HCT116 (cell line): ENCODE measurements around the gene LINC00237. TPM values are rescaled to one million over a fixed set of nuclear protein-coding genes. Genes with fewer than 3 reads are reported as not detected.

Source experiments
- ATAC-seq: fragments of 200-7000 bp; cut with Tn5 transposase; 2 replicates; pipeline ENCODE4 v1.9.1; 2020; ENCODE audit warnings: mild to moderate bottlenecking, moderate library complexity
- BruUV-seq: library from RNA; stranded (reverse); fragments of 400-500 nt; replicated peaks from 2 replicates; lab custom pipeline; 2021; lab: Mats Ljungman, UMichigan
- CTCF ChIA-PET: fragments of 300-600 bp; sonication (Branson Sonifier 250); formaldehyde crosslinking; loops from one replicate; lab custom pipeline; 2021; ENCODE audit warnings: antibody characterized with exemption; lab: Charles Lee
- POLR2A ChIA-PET: fragments of 300-600, 350-600 bp; sonication (Branson Sonifier 250); formaldehyde crosslinking; loops from one replicate; lab custom pipeline; 2021; ENCODE audit warnings: antibody characterized with exemption; lab: Charles Lee
- RAD21 ChIA-PET, 2 experiments: fragments of 300-600 bp; sonication (Branson Sonifier 250); formaldehyde crosslinking; loops; one replicate each; lab custom pipeline; 2023; ENCODE audit warnings: low total read pairs in 2 of 2; ENCODE audit not compliant: uncharacterized antibody in 2 of 2, unreplicated experiment in 2 of 2, low non-redundant PET in 1 of 2; lab: Charles Lee
- DNase-seq: peaks from one replicate; pipeline ENCODE4 v3.0.0-alpha.2; 2010; ENCODE audit warnings: low read depth, low spot score
- H2AFZ ChIP-seq: fragments of 200-600 bp; shearing (Covaris generic), sonication (generic); 2 replicates; pipeline ENCODE4 v1.6.1; 2017; ENCODE audit warnings: low read depth, mixed run types, mixed read lengths, antibody characterized with exemption, low read length; ENCODE audit not compliant: poor library complexity, severe bottlenecking
- H3K27ac ChIP-seq: 2 replicates; pipeline ENCODE4 v1.5.1; 2012; ENCODE audit warnings: low read depth, low read length
- H3K27me3 ChIP-seq: fragments of 200-600 bp; sonication (generic); 2 replicates; pipeline ENCODE4 v1.6.1; 2016; ENCODE audit warnings: mixed run types, low read length, mixed read lengths; ENCODE audit not compliant: insufficient read depth
- H3K36me3 ChIP-seq, 2 experiments: fragments of 200-500 bp in 1 of 2; fragments of 200-600 bp in 1 of 2; sonication (Bioruptor generic) in 1 of 2; sonication (generic) in 1 of 2; 2 replicates each; pipeline versions ENCODE4 v1.5.1 to v1.6.1; 2014 to 2016; ENCODE audit warnings: low read length in 2 of 2, inconsistent platforms in 1 of 2, mixed read lengths in 1 of 2, mixed run types in 1 of 2; ENCODE audit not compliant: insufficient read depth in 2 of 2, control insufficient read depth in 1 of 2
- H3K4me1 ChIP-seq, 2 experiments: fragments of 200-600 bp in 1 of 2; sonication (generic) in 1 of 2; 2 replicates each; pipeline versions ENCODE4 v1.5.1 to v1.6.1; 2012 to 2017; ENCODE audit warnings: low read length in 2 of 2, inconsistent platforms in 1 of 2, mild to moderate bottlenecking in 1 of 2, mixed read lengths in 1 of 2, mixed run types in 1 of 2, moderate library complexity in 1 of 2; ENCODE audit not compliant: insufficient read depth in 2 of 2, control insufficient read depth in 1 of 2
- H3K4me2 ChIP-seq: fragments of 200-600 bp; sonication (generic); 2 replicates; pipeline ENCODE4 v1.6.1; 2017; ENCODE audit warnings: mixed run types, low read length, mixed read lengths
- H3K4me3 ChIP-seq, 2 experiments: fragments of 200-600 bp in 1 of 2; sonication (generic) in 1 of 2; replicated peaks in 1 of 2; 2 replicates each; pipeline ENCODE4 v1.5.1; 2011 to 2016; ENCODE audit warnings: low read length in 2 of 2, control low read depth in 1 of 2, low read depth in 1 of 2, mild to moderate bottlenecking in 1 of 2, mixed read lengths in 1 of 2, mixed run types in 1 of 2
- H3K79me2 ChIP-seq: fragments of 200-600 bp; sonication (generic); 2 replicates; pipeline ENCODE4 v1.6.1; 2017; ENCODE audit warnings: mild to moderate bottlenecking, mixed run types, low read length, moderate library complexity, mixed read lengths; ENCODE audit not compliant: insufficient read depth
- H3K9ac ChIP-seq: fragments of 200-600 bp; sonication (generic); 2 replicates; pipeline ENCODE4 v1.6.1; 2016; ENCODE audit warnings: low read length, mixed read lengths
- H3K9me2 ChIP-seq: fragments of 200-600 bp; sonication (generic), shearing (Covaris generic); 2 replicates; pipeline ENCODE4 v1.6.1; 2017; ENCODE audit warnings: mixed run types, mild to moderate bottlenecking, moderate library complexity; ENCODE audit not compliant: insufficient read depth
- H3K9me3 ChIP-seq, 2 experiments: fragments of 200-500 bp in 1 of 2; fragments of 200-600 bp in 1 of 2; sonication (Bioruptor generic) in 1 of 2; sonication (generic) in 1 of 2; 2 replicates each; pipeline ENCODE4 v1.6.1; 2014 to 2017; ENCODE audit warnings: low read length in 2 of 2, mixed read lengths in 2 of 2, inconsistent platforms in 1 of 2, low read depth in 1 of 2, mild to moderate bottlenecking in 1 of 2, mixed run types in 1 of 2, moderate library complexity in 1 of 2; ENCODE audit not compliant: control insufficient read depth in 1 of 2, insufficient read depth in 1 of 2
- H4K20me1 ChIP-seq: fragments of 200-600 bp; sonication (generic), shearing (Covaris generic); 2 replicates; pipeline ENCODE4 v1.6.1; 2017; ENCODE audit warnings: mixed run types, mild to moderate bottlenecking, moderate library complexity; ENCODE audit not compliant: insufficient read depth
- CBX3 ChIP-seq: IDR thresholded peaks from 2 replicates; pipeline ENCODE4 v1.6.1; 2012; ENCODE audit warnings: low read depth
- ELF1 ChIP-seq: IDR thresholded peaks from 2 replicates; pipeline ENCODE4 v1.6.1; 2012; ENCODE audit warnings: low read depth, borderline replicate concordance
- EZH2 ChIP-seq: fragments of 200-600 bp; sonication (generic); IDR thresholded peaks from 2 replicates; pipeline ENCODE4 v1.6.1; 2017; ENCODE audit warnings: antibody characterized with exemption, mixed run types
- EZH2phosphoT487 ChIP-seq: fragments of 200-600 bp; IDR thresholded peaks from 2 replicates; pipeline ENCODE4 v1.6.1; 2018; ENCODE audit warnings: antibody characterized with exemption, borderline replicate concordance
- FOSL1 ChIP-seq: IDR thresholded peaks from 2 replicates; pipeline ENCODE4 v1.6.1; 2012; ENCODE audit warnings: low read depth
- POLR2A ChIP-seq: IDR thresholded peaks from 2 replicates; pipeline ENCODE4 v1.7.0; 2011; ENCODE audit warnings: borderline replicate concordance; ENCODE audit not compliant: insufficient read depth, insufficient read length; ENCODE audit errors: extremely low read depth
- SP1 ChIP-seq: IDR thresholded peaks from 2 replicates; pipeline ENCODE4 v1.6.1; 2012; ENCODE audit warnings: low read depth
- SRF ChIP-seq: IDR thresholded peaks from 2 replicates; pipeline ENCODE4 v1.6.1; 2012; ENCODE audit warnings: low read depth
- TCF7L2 ChIP-seq: IDR thresholded peaks from 2 replicates; pipeline ENCODE4 v1.7.0; 2011; ENCODE audit warnings: borderline replicate concordance, inconsistent platforms; ENCODE audit not compliant: insufficient read depth, insufficient read length; ENCODE audit errors: extremely low read depth
- ZBTB33 ChIP-seq: IDR thresholded peaks from 2 replicates; pipeline ENCODE4 v1.6.1; 2011; ENCODE audit warnings: mild to moderate bottlenecking, low read length, moderate library complexity; ENCODE audit not compliant: insufficient replicate concordance; ENCODE audit errors: extremely low read depth
- ZFX ChIP-seq: fragments of 450-650 bp; IDR thresholded peaks from 2 replicates; pipeline ENCODE4 v1.6.1; 2017
- ZNF274 ChIP-seq: fragments of 200-500 bp; sonication (Bioruptor generic); IDR thresholded peaks from 2 replicates; pipeline ENCODE4 v1.6.1; 2014; ENCODE audit warnings: mild to moderate bottlenecking, low read depth, low read length, inconsistent platforms
- intact Hi-C: fragments of 100-400 bp; cut with micrococcal nuclease; formaldehyde crosslinking; loops from 2 replicates; pipeline ENCODE4 v1.10.0; 2022
- total RNA-seq: library from RNA; stranded (reverse); gene quantifications from one replicate; pipeline ENCODE4 v1.2.1, GENCODE V29; 2021; ENCODE audit not compliant: unreplicated experiment
- TF ChIP-seq, protein P1 (sequence below): IDR thresholded peaks from 2 replicates; pipeline ENCODE4 v1.6.1; 2012

LINC00237 gene
- total RNA-seq, 1 experiment from 2014 or later: not detected

DNA sequence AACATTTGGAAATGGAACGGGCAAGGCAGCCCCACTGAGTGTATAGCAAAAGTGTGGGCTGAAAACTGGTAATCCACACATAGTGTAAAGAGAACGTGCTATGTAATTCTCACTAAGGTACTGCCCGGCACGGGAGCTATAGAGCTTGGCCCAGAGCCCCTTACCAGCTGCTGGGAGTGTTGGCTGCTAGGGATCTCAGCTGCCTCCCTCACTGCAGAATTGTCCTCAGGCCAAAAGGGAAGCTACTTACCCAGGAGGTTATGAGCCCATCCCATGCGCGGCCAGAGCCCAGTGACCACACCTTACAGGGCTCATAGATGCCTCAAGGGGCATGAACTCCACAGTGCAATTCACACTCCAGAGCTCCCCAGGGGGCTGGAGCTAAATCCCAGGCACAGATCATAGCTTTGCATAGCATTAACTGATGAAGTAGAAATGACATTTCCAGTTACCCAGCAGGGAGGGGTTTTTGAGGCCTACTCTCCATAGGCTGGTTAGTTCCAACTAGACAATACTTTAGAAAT lies 56.8 kb downstream of the LINC00237 start:
- Histone ChIP-seq H3K9ac (no peak overlapping the region), H3K4me3 (no peak overlapping the region), H3K9me3 (no peaks in the 10 kb centered on the region), H3K4me1 (no peaks in the 10 kb centered on the region), H3K27me3 (no peaks in the 10 kb centered on the region; the same call in 1 of the 2 replicates), H3K36me3 (no peaks in the 10 kb centered on the region), H3K79me2 (no peaks in the 10 kb centered on the region), H4K20me1 (no peaks in the 10 kb centered on the region), H3K4me2 (no peak overlapping the region), H2AFZ (no peak overlapping the region), H3K9me2 (no peaks in the 10 kb centered on the region), H3K27ac (no peak overlapping the region)
- DNase-seq (no peak), ATAC-seq (no peak)
- no peak for TF ChIP-seq ZBTB33
- no peak for TF ChIP-seq SRF
- no peak for TF ChIP-seq CBX3
- no peak for TF ChIP-seq FOSL1
- no peak for TF ChIP-seq TCF7L2
- no peak for TF ChIP-seq POLR2A
- no peak for TF ChIP-seq ZNF274
- no peak for TF ChIP-seq ELF1
- TF ChIP-seq ZFX: no peak
- TF ChIP-seq SP1: no peak
- TF ChIP-seq EZH2phosphoT487: no peak
- TF ChIP-seq EZH2: no peak
- TF ChIP-seq, protein P1, sequence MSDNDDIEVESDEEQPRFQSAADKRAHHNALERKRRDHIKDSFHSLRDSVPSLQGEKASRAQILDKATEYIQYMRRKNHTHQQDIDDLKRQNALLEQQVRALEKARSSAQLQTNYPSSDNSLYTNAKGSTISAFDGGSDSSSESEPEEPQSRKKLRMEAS: no peak
- intact Hi-C loops: loop anchor here (2.0 to 5.0 kb wide), 3 partner anchors 78 to 455 kb away; partner anchors contain the start of gene KIZ
- BruUV-seq: no TSS peak
- CTCF ChIA-PET: interaction anchor here (0.9 to 3.0 kb wide), 18 partner anchors 9 to 456 kb away, joined by 3 to 25 read pairs (median 6); partner anchors contain the start of gene KIZ
- RAD21 ChIA-PET: interaction anchor here in 1 of 2 experiments (1.0 kb wide), 2 partner anchors 76 to 184 kb away, joined by 3 to 4 read pairs; partner anchors contain the start of gene KIZ
- POLR2A ChIA-PET: no interaction called here
